ENCODE measurements around the gene SLC5A3. TPM values are rescaled to one million over a fixed set of nuclear protein-coding genes. Genes with fewer than 3 reads are reported as not detected.

The SLC5A3 gene
- total RNA-seq, 1 donor: 38.4 TPM

- TF ChIP-seq CTCF (IDR thresholded peaks at IDR 0.05; ENCODE audit: extremely low read depth, low read depth, low read length): no peak
- Histone ChIP-seq H3K4me1 (ENCODE audit: insufficient read depth, low read length) (peaks cover 29% of the 10 kb centered on the region), H3K36me3 (ENCODE audit: insufficient read depth, low read length) (no peaks in the 10 kb centered on the region), H3K27ac (ENCODE audit: low read depth, low read length) (peak overlapping the region; percentile 64), H3K79me2 (ENCODE audit: insufficient read depth, low read length) (peaks cover 46% of the 10 kb centered on the region), H4K20me1 (ENCODE audit: insufficient read depth, low read length) (peaks cover 7% of the 10 kb centered on the region), H3K4me2 (ENCODE audit: insufficient read depth, low read length) (peak overlapping the region; percentile 90), H2AFZ (ENCODE audit: low read length) (peak overlapping the region; percentile 73), H3K4me3 (ENCODE audit: insufficient read depth, low read length) (peak overlapping the region; percentile 78), H3K27me3 (ENCODE audit: insufficient read depth, low read length) (no peaks in the 10 kb centered on the region), H3K9me3 (ENCODE audit: low read depth, low read length) (no peaks in the 10 kb centered on the region)
- DNase-seq (ENCODE audit: insufficient read length, low spot score, missing footprints): peak; percentile 88
Measured at GRCh38 chr21:34073749-34074282, 438 bp downstream of the SLC5A3 start.

- peaks cover 7% of the 10 kb centered on the region for H4K20me1 ChIP-seq (ENCODE audit: insufficient read depth, low read length)
- H3K27ac ChIP-seq (ENCODE audit: low read depth, low read length): peak overlapping the region; percentile 52
- H3K9me3 ChIP-seq (ENCODE audit: low read depth, low read length): no peaks in the 10 kb centered on the region
- H3K4me2 ChIP-seq (ENCODE audit: insufficient read depth, low read length): peak overlapping the region; percentile 90
- DNase-seq (ENCODE audit: insufficient read length, low spot score, missing footprints): no peak
- peaks cover 34% of the 10 kb centered on the region for H3K4me1 ChIP-seq (ENCODE audit: insufficient read depth, low read length)
- H2AFZ ChIP-seq (ENCODE audit: low read length): peak overlapping the region; percentile 69
- H3K79me2 ChIP-seq (ENCODE audit: insufficient read depth, low read length): peaks cover 51% of the 10 kb centered on the region
- H3K4me3 ChIP-seq (ENCODE audit: insufficient read depth, low read length): peak overlapping the region; percentile 78
- no peaks in the 10 kb centered on the region for H3K36me3 ChIP-seq (ENCODE audit: insufficient read depth, low read length)
- no peaks in the 10 kb centered on the region for H3K27me3 ChIP-seq (ENCODE audit: insufficient read depth, low read length)
- no peak for TF ChIP-seq CTCF (IDR thresholded peaks at IDR 0.05; ENCODE audit: extremely low read depth, low read depth, low read length)
Measured at GRCh38 chr21:34074283-34075090, 1.1 kb downstream of the SLC5A3 start.

- peaks cover 38% of the 10 kb centered on the region for H3K4me1 ChIP-seq (ENCODE audit: insufficient read depth, low read length)
- H3K27ac ChIP-seq (ENCODE audit: low read depth, low read length): peak overlapping the region; percentile 52
- peaks cover 11% of the 10 kb centered on the region for H4K20me1 ChIP-seq (ENCODE audit: insufficient read depth, low read length)
- DNase-seq (ENCODE audit: insufficient read length, low spot score, missing footprints): no peak
- H3K27me3 ChIP-seq (ENCODE audit: insufficient read depth, low read length): no peaks in the 10 kb centered on the region
- H3K79me2 ChIP-seq (ENCODE audit: insufficient read depth, low read length): peaks cover 55% of the 10 kb centered on the region
- H3K4me3 ChIP-seq (ENCODE audit: insufficient read depth, low read length): peak overlapping the region; percentile 78
- H3K36me3 ChIP-seq (ENCODE audit: insufficient read depth, low read length): no peaks in the 10 kb centered on the region
- no peak for TF ChIP-seq CTCF (IDR thresholded peaks at IDR 0.05; ENCODE audit: extremely low read depth, low read depth, low read length)
- no peak overlapping the region for H2AFZ ChIP-seq (ENCODE audit: low read length)
- no peaks in the 10 kb centered on the region for H3K9me3 ChIP-seq (ENCODE audit: low read depth, low read length)
- H3K4me2 ChIP-seq (ENCODE audit: insufficient read depth, low read length): peak overlapping the region; percentile 90
Measured at GRCh38 chr21:34075091-34075425, 1.7 kb downstream of the SLC5A3 start.
